GM23338 (cell line): ENCODE results near the gene MEIOC.

Experiments
- CTCF ChIP-seq, 2 experiments: fragments of 200-600 bp in 1 of 2; sonication (generic) in 1 of 2; conservative IDR thresholded peaks; 2 replicates each; pipeline versions ENCODE4 v1.5.1 to v1.6.1; 2016 to 2017; ENCODE audit warnings: antibody characterized with exemption in 2 of 2, low read depth in 2 of 2, mild to moderate bottlenecking in 2 of 2, moderate library complexity in 1 of 2
- EZH2 ChIP-seq: fragments of 200-600 bp; sonication (generic); IDR thresholded peaks from one replicate; pipeline ENCODE4 v1.8.0; 2017; ENCODE audit warnings: antibody characterized with exemption, mild to moderate bottlenecking, low read depth; ENCODE audit not compliant: unreplicated experiment
- POLR2AphosphoS5 ChIP-seq: IDR thresholded peaks from 2 replicates; pipeline ENCODE4 v1.6.1; 2016; ENCODE audit warnings: antibody characterized with exemption, low read depth

- TF ChIP-seq CTCF (conservative IDR thresholded peaks at IDR 0.05; ENCODE audit: low read depth in 2 of 2) (no peak), EZH2 (no peak), POLR2AphosphoS5 (no peak)
Measured at GRCh38 chr17:44614862-44615261, 41.4 kb upstream of the MEIOC start.
